ENCODE measurements around the gene ATPAF1.

GRCh38 chr1:46594063-46594462 lies 74.1 kb downstream of the ATPAF1 start:
- TF ChIP-seq CTCF (IDR thresholded peaks at IDR 0.05) (no peak), POLR2A (IDR thresholded peaks at IDR 0.05) (no peak), POLR2AphosphoS5 (IDR thresholded peaks at IDR 0.05) (no peak)

Measured in prostate gland (tissue), 2 donors.